GM23338 (cell line): ENCODE data around the gene NTM. TPM values are rescaled to one million over a fixed set of nuclear protein-coding genes. Genes with fewer than 3 reads are reported as not detected.

ENCODE experiments used
- ATAC-seq: fragments of 200-7000 bp; cut with Tn5 transposase; 3 replicates; pipeline ENCODE4 v1.9.1; 2020
- DNase-seq: peaks from one replicate; pipeline ENCODE4 v3.0.0-alpha.2; 2015; ENCODE audit warnings: low spot score
- H2AFZ ChIP-seq: fragments of 200-600 bp; sonication (generic); 2 replicates; pipeline ENCODE4 v1.8.0; 2016; ENCODE audit warnings: antibody characterized with exemption, mild to moderate bottlenecking, moderate library complexity
- H3F3A ChIP-seq: fragments of 200-600 bp; sonication (generic); replicated peaks from 2 replicates; pipeline ENCODE4 v1.8.0; 2017; ENCODE audit warnings: antibody characterized with exemption, mixed run types, low read depth
- H3K27ac ChIP-seq: fragments of 200-600 bp; sonication (generic); 2 replicates; pipeline ENCODE4 v1.6.1; 2016; ENCODE audit warnings: low read depth
- H3K27me3 ChIP-seq: fragments of 200-600 bp; sonication (generic); 2 replicates; pipeline ENCODE4 v1.8.0; 2016; ENCODE audit warnings: mild to moderate bottlenecking, mixed run types, moderate library complexity; ENCODE audit not compliant: insufficient read depth
- H3K36me3 ChIP-seq: fragments of 200-600 bp; sonication (generic); 2 replicates; pipeline ENCODE4 v1.8.0; 2016; ENCODE audit warnings: mild to moderate bottlenecking; ENCODE audit not compliant: insufficient read depth
- H3K4me1 ChIP-seq: fragments of 200-600 bp; sonication (generic); 2 replicates; pipeline ENCODE4 v1.8.0; 2016; ENCODE audit warnings: mild to moderate bottlenecking, moderate library complexity; ENCODE audit not compliant: insufficient read depth
- H3K4me2 ChIP-seq: fragments of 200-600 bp; sonication (generic); 2 replicates; pipeline ENCODE4 v1.7.1; 2017; ENCODE audit warnings: mixed run types
- H3K4me3 ChIP-seq: fragments of 200-600 bp; sonication (generic); 2 replicates; pipeline ENCODE4 v1.6.1; 2016; ENCODE audit warnings: mixed run types
- H3K79me2 ChIP-seq: fragments of 200-600 bp; sonication (generic); replicated peaks from 2 replicates; pipeline ENCODE4 v1.8.0; 2017; ENCODE audit warnings: mild to moderate bottlenecking; ENCODE audit not compliant: insufficient read depth
- H3K9me2 ChIP-seq: fragments of 200-600 bp; sonication (generic); 2 replicates; pipeline ENCODE4 v1.8.0; 2017; ENCODE audit not compliant: insufficient read depth
- H4K20me1 ChIP-seq: fragments of 200-600 bp; sonication (generic); replicated peaks from 2 replicates; pipeline ENCODE4 v1.8.0; 2017; ENCODE audit warnings: mild to moderate bottlenecking; ENCODE audit not compliant: insufficient read depth
- H3K27ac Mint-ChIP-seq: 2 replicates; pipeline ENCODE4 v1.8.0; 2020; ENCODE audit warnings: inconsistent platforms, mild to moderate bottlenecking, moderate library complexity, mixed read lengths
- H3K27me3 Mint-ChIP-seq: 3 replicates; pipeline ENCODE4 v1.8.0; 2022; ENCODE audit warnings: low read depth, mild to moderate bottlenecking, moderate library complexity, mixed read lengths, inconsistent platforms; ENCODE audit not compliant: insufficient read depth, poor library complexity
- H3K36me3 Mint-ChIP-seq: 3 replicates; pipeline ENCODE4 v1.8.0; 2021; ENCODE audit warnings: low read depth, mild to moderate bottlenecking, inconsistent platforms, moderate library complexity, mixed read lengths
- H3K4me1 Mint-ChIP-seq: 3 replicates; pipeline ENCODE4 v1.8.0; 2020; ENCODE audit warnings: mild to moderate bottlenecking, inconsistent platforms, mixed read lengths
- H3K4me3 Mint-ChIP-seq: 3 replicates; pipeline ENCODE4 v1.8.0; 2021; ENCODE audit warnings: moderate library complexity, mild to moderate bottlenecking, inconsistent platforms, mixed read lengths
- H3K9me3 Mint-ChIP-seq: 3 replicates; pipeline ENCODE4 v1.8.0; 2020; ENCODE audit warnings: moderate library complexity, mild to moderate bottlenecking, inconsistent platforms, mixed read lengths
- CREB1 ChIP-seq: fragments of 250-450 bp; sonication (Bioruptor Pico); IDR thresholded peaks from 2 replicates; pipeline ENCODE4 v1.5.0; 2020; ENCODE audit warnings: low read depth, mild to moderate bottlenecking, moderate library complexity
- EZH2 ChIP-seq: fragments of 200-600 bp; sonication (generic); IDR thresholded peaks from one replicate; pipeline ENCODE4 v1.8.0; 2017; ENCODE audit warnings: antibody characterized with exemption, mild to moderate bottlenecking, low read depth; ENCODE audit not compliant: unreplicated experiment
- EZH2phosphoT487 ChIP-seq: fragments of 200-600 bp; sonication (generic); IDR thresholded peaks from one replicate; pipeline ENCODE4 v1.8.1; 2018; ENCODE audit warnings: antibody characterized with exemption; ENCODE audit not compliant: unreplicated experiment
- JUNB ChIP-seq: IDR thresholded peaks from one replicate; pipeline ENCODE4 v1.6.1; 2016; ENCODE audit warnings: antibody characterized with exemption; ENCODE audit not compliant: unreplicated experiment
- NANOG ChIP-seq: IDR thresholded peaks from 2 replicates; pipeline ENCODE4 v1.6.1; 2016; ENCODE audit warnings: antibody characterized with exemption, borderline replicate concordance
- POLR2AphosphoS5 ChIP-seq: IDR thresholded peaks from 2 replicates; pipeline ENCODE4 v1.6.1; 2016; ENCODE audit warnings: antibody characterized with exemption, low read depth
- STAT1 ChIP-seq: IDR thresholded peaks from one replicate; pipeline ENCODE4 v1.6.1; 2016; ENCODE audit warnings: antibody characterized with exemption; ENCODE audit not compliant: unreplicated experiment
- ZNF114 ChIP-seq: fragments of 250-450 bp; sonication (Bioruptor Pico); IDR thresholded peaks from 2 replicates; pipeline ENCODE4 v1.5.0; 2020; ENCODE audit warnings: mild to moderate bottlenecking, moderate library complexity
- ZNF331 ChIP-seq: fragments of 250-450 bp; sonication (Bioruptor Pico); IDR thresholded peaks from 2 replicates; pipeline ENCODE4 v1.5.0; 2020; ENCODE audit warnings: low read depth, mild to moderate bottlenecking, moderate library complexity
- polyA plus RNA-seq: library from polyadenylated mRNA; unstranded; fragments of >200 nt; fragmentation: Nextera tagmentation; extraction: Ambion mirVana; gene quantifications from 2 replicates; pipeline ENCODE4 v1.2.1, GENCODE V29; 2016
- total RNA-seq: library from RNA; depleted of rRNA; stranded (reverse); fragments of >200 nt; shearing (Covaris generic); gene quantifications from 2 replicates; pipeline ENCODE4 v1.2.3, GENCODE V29; 2014
- TF ChIP-seq, protein P1 (sequence below): fragments of 250-450 bp; sonication (Bioruptor Pico); IDR thresholded peaks from 2 replicates; pipeline ENCODE4 v1.5.0; 2020; ENCODE audit warnings: mild to moderate bottlenecking, moderate library complexity
- TF ChIP-seq, protein P2 (sequence below): IDR thresholded peaks from 2 replicates; pipeline ENCODE4 v1.6.1; 2016; ENCODE audit warnings: antibody characterized with exemption
- TF ChIP-seq, protein P3 (sequence below): IDR thresholded peaks from one replicate; pipeline ENCODE4 v1.6.1; 2018; ENCODE audit warnings: antibody characterized with exemption; ENCODE audit not compliant: unreplicated experiment
- TF ChIP-seq, protein P4 (sequence below), 2 experiments: fragments of 200-600 bp in 1 of 2; sonication (generic) in 1 of 2; conservative IDR thresholded peaks; 2 replicates each; pipeline versions ENCODE4 v1.5.1 to v1.6.1; 2016 to 2017; ENCODE audit warnings: antibody characterized with exemption in 2 of 2, low read depth in 2 of 2, mild to moderate bottlenecking in 2 of 2, moderate library complexity in 1 of 2

NTM gene
- total and polyA plus RNA-seq, 2 experiments from 2014 or later: 10.6 to 14.6 TPM

DNA sequence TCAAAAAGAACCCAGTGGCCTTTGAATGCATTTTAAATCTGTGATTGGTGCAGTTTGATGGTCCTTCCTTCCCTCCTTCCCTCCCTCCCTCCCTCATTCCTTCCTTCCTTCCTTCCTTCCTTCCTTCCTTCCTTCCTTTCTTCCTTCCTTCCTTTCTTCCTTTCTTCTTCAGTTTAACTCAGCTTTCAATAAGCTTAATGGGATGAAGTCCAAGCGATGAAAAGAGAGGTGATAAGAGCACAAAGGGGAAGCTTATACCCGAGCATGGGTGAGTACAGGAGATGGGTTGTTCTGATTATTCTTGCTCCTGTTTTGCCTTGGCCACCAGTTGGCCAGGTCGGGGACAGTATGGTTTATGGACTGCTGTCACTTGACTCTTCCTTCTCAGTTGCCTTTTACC lies 605.6 kb downstream of the NTM start:
- Histone ChIP-seq H3K27me3 (no peaks in the 10 kb centered on the region), H3K9me2 (no peaks in the 10 kb centered on the region), H3K4me1 (peaks cover 40% of the 10 kb centered on the region), H3K79me2 (no peaks in the 10 kb centered on the region), H3F3A (no peaks in the 10 kb centered on the region), H3K4me3 (no peak overlapping the region), H3K27ac (no peak overlapping the region), H4K20me1 (no peaks in the 10 kb centered on the region), H3K4me2 (no peak overlapping the region), H2AFZ (no peak overlapping the region), H3K36me3 (no peaks in the 10 kb centered on the region)
- Mint-ChIP-seq H3K36me3 (no peaks in the 10 kb centered on the region), H3K27ac (no peak overlapping the region; the same call in 1 of the 2 replicates), H3K27me3 (no peaks in the 10 kb centered on the region), H3K9me3 (no peaks in the 10 kb centered on the region), H3K4me1 (peaks cover 53% of the 10 kb centered on the region), H3K4me3 (no peak overlapping the region)
- no peak for TF ChIP-seq POLR2AphosphoS5
- TF ChIP-seq, protein P1, sequence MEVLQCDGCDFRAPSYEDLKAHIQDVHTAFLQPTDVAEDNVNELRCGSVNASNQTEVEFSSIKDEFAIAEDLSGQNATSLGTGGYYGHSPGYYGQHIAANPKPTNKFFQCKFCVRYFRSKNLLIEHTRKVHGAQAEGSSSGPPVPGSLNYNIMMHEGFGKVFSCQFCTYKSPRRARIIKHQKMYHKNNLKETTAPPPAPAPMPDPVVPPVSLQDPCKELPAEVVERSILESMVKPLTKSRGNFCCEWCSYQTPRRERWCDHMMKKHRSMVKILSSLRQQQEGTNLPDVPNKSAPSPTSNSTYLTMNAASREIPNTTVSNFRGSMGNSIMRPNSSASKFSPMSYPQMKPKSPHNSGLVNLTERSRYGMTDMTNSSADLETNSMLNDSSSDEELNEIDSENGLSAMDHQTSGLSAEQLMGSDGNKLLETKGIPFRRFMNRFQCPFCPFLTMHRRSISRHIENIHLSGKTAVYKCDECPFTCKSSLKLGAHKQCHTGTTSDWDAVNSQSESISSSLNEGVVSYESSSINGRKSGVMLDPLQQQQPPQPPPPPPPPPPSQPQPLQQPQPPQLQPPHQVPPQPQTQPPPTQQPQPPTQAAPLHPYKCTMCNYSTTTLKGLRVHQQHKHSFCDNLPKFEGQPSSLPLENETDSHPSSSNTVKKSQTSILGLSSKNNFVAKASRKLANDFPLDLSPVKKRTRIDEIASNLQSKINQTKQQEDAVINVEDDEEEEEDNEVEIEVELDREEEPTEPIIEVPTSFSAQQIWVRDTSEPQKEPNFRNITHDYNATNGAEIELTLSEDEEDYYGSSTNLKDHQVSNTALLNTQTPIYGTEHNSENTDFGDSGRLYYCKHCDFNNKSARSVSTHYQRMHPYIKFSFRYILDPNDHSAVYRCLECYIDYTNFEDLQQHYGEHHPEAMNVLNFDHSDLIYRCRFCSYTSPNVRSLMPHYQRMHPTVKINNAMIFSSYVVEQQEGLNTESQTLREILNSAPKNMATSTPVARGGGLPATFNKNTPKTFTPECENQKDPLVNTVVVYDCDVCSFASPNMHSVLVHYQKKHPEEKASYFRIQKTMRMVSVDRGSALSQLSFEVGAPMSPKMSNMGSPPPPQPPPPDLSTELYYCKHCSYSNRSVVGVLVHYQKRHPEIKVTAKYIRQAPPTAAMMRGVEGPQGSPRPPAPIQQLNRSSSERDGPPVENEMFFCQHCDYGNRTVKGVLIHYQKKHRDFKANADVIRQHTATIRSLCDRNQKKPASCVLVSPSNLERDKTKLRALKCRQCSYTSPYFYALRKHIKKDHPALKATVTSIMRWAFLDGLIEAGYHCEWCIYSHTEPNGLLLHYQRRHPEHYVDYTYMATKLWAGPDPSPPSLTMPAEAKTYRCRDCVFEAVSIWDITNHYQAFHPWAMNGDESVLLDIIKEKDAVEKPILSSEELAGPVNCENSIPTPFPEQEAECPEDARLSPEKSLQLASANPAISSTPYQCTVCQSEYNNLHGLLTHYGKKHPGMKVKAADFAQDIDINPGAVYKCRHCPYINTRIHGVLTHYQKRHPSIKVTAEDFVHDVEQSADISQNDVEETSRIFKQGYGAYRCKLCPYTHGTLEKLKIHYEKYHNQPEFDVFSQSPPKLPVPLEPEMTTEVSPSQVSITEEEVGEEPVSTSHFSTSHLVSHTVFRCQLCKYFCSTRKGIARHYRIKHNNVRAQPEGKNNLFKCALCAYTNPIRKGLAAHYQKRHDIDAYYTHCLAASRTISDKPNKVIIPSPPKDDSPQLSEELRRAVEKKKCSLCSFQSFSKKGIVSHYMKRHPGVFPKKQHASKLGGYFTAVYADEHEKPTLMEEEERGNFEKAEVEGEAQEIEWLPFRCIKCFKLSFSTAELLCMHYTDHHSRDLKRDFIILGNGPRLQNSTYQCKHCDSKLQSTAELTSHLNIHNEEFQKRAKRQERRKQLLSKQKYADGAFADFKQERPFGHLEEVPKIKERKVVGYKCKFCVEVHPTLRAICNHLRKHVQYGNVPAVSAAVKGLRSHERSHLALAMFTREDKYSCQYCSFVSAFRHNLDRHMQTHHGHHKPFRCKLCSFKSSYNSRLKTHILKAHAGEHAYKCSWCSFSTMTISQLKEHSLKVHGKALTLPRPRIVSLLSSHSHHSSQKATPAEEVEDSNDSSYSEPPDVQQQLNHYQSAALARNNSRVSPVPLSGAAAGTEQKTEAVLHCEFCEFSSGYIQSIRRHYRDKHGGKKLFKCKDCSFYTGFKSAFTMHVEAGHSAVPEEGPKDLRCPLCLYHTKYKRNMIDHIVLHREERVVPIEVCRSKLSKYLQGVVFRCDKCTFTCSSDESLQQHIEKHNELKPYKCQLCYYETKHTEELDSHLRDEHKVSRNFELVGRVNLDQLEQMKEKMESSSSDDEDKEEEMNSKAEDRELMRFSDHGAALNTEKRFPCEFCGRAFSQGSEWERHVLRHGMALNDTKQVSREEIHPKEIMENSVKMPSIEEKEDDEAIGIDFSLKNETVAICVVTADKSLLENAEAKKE: no peak
- TF ChIP-seq EZH2phosphoT487: no peak
- TF ChIP-seq, protein P2, sequence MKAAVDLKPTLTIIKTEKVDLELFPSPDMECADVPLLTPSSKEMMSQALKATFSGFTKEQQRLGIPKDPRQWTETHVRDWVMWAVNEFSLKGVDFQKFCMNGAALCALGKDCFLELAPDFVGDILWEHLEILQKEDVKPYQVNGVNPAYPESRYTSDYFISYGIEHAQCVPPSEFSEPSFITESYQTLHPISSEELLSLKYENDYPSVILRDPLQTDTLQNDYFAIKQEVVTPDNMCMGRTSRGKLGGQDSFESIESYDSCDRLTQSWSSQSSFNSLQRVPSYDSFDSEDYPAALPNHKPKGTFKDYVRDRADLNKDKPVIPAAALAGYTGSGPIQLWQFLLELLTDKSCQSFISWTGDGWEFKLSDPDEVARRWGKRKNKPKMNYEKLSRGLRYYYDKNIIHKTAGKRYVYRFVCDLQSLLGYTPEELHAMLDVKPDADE: no peak
- TF ChIP-seq CREB1 (CRISPR knock-in tag): no peak
- TF ChIP-seq, protein P3, sequence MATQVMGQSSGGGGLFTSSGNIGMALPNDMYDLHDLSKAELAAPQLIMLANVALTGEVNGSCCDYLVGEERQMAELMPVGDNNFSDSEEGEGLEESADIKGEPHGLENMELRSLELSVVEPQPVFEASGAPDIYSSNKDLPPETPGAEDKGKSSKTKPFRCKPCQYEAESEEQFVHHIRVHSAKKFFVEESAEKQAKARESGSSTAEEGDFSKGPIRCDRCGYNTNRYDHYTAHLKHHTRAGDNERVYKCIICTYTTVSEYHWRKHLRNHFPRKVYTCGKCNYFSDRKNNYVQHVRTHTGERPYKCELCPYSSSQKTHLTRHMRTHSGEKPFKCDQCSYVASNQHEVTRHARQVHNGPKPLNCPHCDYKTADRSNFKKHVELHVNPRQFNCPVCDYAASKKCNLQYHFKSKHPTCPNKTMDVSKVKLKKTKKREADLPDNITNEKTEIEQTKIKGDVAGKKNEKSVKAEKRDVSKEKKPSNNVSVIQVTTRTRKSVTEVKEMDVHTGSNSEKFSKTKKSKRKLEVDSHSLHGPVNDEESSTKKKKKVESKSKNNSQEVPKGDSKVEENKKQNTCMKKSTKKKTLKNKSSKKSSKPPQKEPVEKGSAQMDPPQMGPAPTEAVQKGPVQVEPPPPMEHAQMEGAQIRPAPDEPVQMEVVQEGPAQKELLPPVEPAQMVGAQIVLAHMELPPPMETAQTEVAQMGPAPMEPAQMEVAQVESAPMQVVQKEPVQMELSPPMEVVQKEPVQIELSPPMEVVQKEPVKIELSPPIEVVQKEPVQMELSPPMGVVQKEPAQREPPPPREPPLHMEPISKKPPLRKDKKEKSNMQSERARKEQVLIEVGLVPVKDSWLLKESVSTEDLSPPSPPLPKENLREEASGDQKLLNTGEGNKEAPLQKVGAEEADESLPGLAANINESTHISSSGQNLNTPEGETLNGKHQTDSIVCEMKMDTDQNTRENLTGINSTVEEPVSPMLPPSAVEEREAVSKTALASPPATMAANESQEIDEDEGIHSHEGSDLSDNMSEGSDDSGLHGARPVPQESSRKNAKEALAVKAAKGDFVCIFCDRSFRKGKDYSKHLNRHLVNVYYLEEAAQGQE: no peak
- TF ChIP-seq EZH2: no peak
- TF ChIP-seq JUNB: no peak
- no peak for TF ChIP-seq NANOG
- TF ChIP-seq STAT1: no peak
- no peak for TF ChIP-seq ZNF114
- TF ChIP-seq, protein P4, sequence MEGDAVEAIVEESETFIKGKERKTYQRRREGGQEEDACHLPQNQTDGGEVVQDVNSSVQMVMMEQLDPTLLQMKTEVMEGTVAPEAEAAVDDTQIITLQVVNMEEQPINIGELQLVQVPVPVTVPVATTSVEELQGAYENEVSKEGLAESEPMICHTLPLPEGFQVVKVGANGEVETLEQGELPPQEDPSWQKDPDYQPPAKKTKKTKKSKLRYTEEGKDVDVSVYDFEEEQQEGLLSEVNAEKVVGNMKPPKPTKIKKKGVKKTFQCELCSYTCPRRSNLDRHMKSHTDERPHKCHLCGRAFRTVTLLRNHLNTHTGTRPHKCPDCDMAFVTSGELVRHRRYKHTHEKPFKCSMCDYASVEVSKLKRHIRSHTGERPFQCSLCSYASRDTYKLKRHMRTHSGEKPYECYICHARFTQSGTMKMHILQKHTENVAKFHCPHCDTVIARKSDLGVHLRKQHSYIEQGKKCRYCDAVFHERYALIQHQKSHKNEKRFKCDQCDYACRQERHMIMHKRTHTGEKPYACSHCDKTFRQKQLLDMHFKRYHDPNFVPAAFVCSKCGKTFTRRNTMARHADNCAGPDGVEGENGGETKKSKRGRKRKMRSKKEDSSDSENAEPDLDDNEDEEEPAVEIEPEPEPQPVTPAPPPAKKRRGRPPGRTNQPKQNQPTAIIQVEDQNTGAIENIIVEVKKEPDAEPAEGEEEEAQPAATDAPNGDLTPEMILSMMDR (conservative IDR thresholded peaks at IDR 0.05; ENCODE audit: low read depth in 2 of 2): no peak
- no peak for TF ChIP-seq ZNF331 (CRISPR knock-in tag)
- ATAC-seq (no peak), DNase-seq (no peak)
